Keratinocyte (primary cell): ENCODE results near the gene WDR33. TPM values are rescaled to one million over a fixed set of nuclear protein-coding genes. Genes with fewer than 3 reads are reported as not detected.

Experiments used
- DNase-seq: peaks from one replicate; pipeline ENCODE4 v3.0.0-alpha.2; 2011; ENCODE audit warnings: low read depth, missing footprints, low spot score
- FAIRE-seq: peaks from 2 replicates; lab custom pipeline; 2011; peaks lifted over from hg19 to GRCh38; lab: Jason Lieb, UNC
- H2AFZ ChIP-seq: 2 replicates; pipeline ENCODE4 v1.6.0; 2012; ENCODE audit warnings: low read length, control low read depth, inconsistent platforms; ENCODE audit not compliant: control insufficient read depth
- H3K27ac ChIP-seq: 2 replicates; pipeline ENCODE4 v1.5.1; 2011; ENCODE audit warnings: low read length; ENCODE audit not compliant: control insufficient read depth, insufficient read depth
- H3K27me3 ChIP-seq: 3 replicates; pipeline ENCODE4 v1.6.0; 2011; ENCODE audit warnings: low read length; ENCODE audit not compliant: control insufficient read depth, insufficient read depth; ENCODE audit errors: extremely low read depth
- H3K36me3 ChIP-seq, 2 experiments: 2 replicates in 1 of 2; 3 replicates in 1 of 2; pipeline ENCODE4 v1.5.1; 2011; ENCODE audit warnings: low read length in 2 of 2, mild to moderate bottlenecking in 1 of 2; ENCODE audit not compliant: control insufficient read depth in 2 of 2, insufficient read depth in 2 of 2; ENCODE audit errors: extremely low read depth in 1 of 2
- H3K4me1 ChIP-seq: 3 replicates; pipeline ENCODE4 v1.5.1; 2011; ENCODE audit warnings: low read length; ENCODE audit not compliant: control insufficient read depth, insufficient read depth; ENCODE audit errors: extremely low read depth
- H3K4me2 ChIP-seq: 3 replicates; pipeline ENCODE4 v1.6.0; 2011; ENCODE audit warnings: low read depth, low read length; ENCODE audit not compliant: control insufficient read depth, insufficient read depth; ENCODE audit errors: extremely low read depth
- H3K4me3 ChIP-seq, 3 experiments: fragments of 200-600 bp in 1 of 3; sonication (generic) in 1 of 3; 2 replicates in 2 of 3; 3 replicates in 1 of 3; pipeline ENCODE4 v1.5.1; 2011 to 2016; ENCODE audit warnings: low read length in 3 of 3, mild to moderate bottlenecking in 3 of 3, control low read depth in 2 of 3, inconsistent platforms in 1 of 3, low read depth in 1 of 3, mixed read lengths in 1 of 3, mixed run types in 1 of 3, moderate library complexity in 1 of 3; ENCODE audit not compliant: control insufficient read depth in 2 of 3, insufficient read depth in 2 of 3; ENCODE audit errors: extremely low read depth in 1 of 3
- H3K79me2 ChIP-seq: 2 replicates; pipeline ENCODE4 v1.6.0; 2012; ENCODE audit warnings: low read length; ENCODE audit not compliant: control insufficient read depth, insufficient read depth
- H3K9ac ChIP-seq: 3 replicates; pipeline ENCODE4 v1.6.0; 2011; ENCODE audit warnings: low read length; ENCODE audit not compliant: control insufficient read depth, insufficient read depth; ENCODE audit errors: extremely low read depth
- H3K9me1 ChIP-seq: 3 replicates; pipeline ENCODE4 v1.6.0; 2011; ENCODE audit warnings: low read length; ENCODE audit not compliant: control insufficient read depth, insufficient read depth; ENCODE audit errors: extremely low read depth
- H3K9me3 ChIP-seq: 2 replicates; pipeline ENCODE4 v1.5.1; 2012; ENCODE audit warnings: low read depth, low read length; ENCODE audit not compliant: control insufficient read depth
- H4K20me1 ChIP-seq: 3 replicates; pipeline ENCODE4 v1.6.0; 2011; ENCODE audit warnings: low read length; ENCODE audit not compliant: control insufficient read depth, insufficient read depth; ENCODE audit errors: extremely low read depth
- CTCF ChIP-seq, 3 experiments: IDR thresholded peaks in 1 of 3; conservative IDR thresholded peaks in 1 of 3; optimal IDR thresholded peaks in 1 of 3; 2 replicates in 2 of 3; 3 replicates in 1 of 3; pipeline versions ENCODE3 to v1.5.1; 2011; ENCODE audit warnings: low read length in 3 of 3, mild to moderate bottlenecking in 3 of 3, moderate library complexity in 2 of 3, control low read depth in 1 of 3, inconsistent platforms in 1 of 3; ENCODE audit not compliant: insufficient read depth in 2 of 3; ENCODE audit errors: extremely low read depth in 1 of 3
- EZH2 ChIP-seq: IDR thresholded peaks from one replicate; pipeline ENCODE4 v1.6.1; 2012; ENCODE audit warnings: inconsistent platforms, mild to moderate bottlenecking, low read length, moderate library complexity
- dilution Hi-C: fragments of 300-500 bp; cut with MboI; formaldehyde crosslinking; loops from one replicate; pipeline ENCODE4 v1.7.0; 2020; ENCODE audit warnings: low sequenced_read_pairs; ENCODE audit not compliant: extremely low pct_ligation_motif_present
- polyA plus RNA-seq, 5 experiments: library from polyadenylated mRNA; depleted of rRNA in 3 of 5; stranded (reverse) in 3 of 5; stranded (forward) in 1 of 5; unstranded in 1 of 5; fragments of >200 nt; gene quantifications; 1 replicate in 1 of 5; 2 replicates in 3 of 5; 3 replicates in 1 of 5; pipeline versions ENCODE4 v1.2.1 to v1.2.3, GENCODE V29; 2011 to 2012; ENCODE audit warnings: missing spikeins in 2 of 5, low read depth in 1 of 5, low replicate concordance in 1 of 5

Gene WDR33
- polyA plus RNA-seq, 1 donor (not counting 4 experiments of a cell fraction or from before 2014, with no cell fraction given), result 44.5 TPM

GRCh38 chr2:127658146-127658545 is 152.8 kb downstream of the WDR33 start:
- Histone ChIP-seq H3K4me3 (no peak overlapping the region), H3K9me1 (no peaks in the 10 kb centered on the region), H3K9ac (no peak overlapping the region), H4K20me1 (no peaks in the 10 kb centered on the region), H3K36me3 (no peaks in the 10 kb centered on the region), H3K27ac (no peak overlapping the region), H3K4me2 (no peak overlapping the region), H3K9me3 (no peaks in the 10 kb centered on the region), H3K4me1 (peaks cover 5% of the 10 kb centered on the region), H3K79me2 (no peaks in the 10 kb centered on the region), H3K27me3 (peaks cover 3% of the 10 kb centered on the region), H2AFZ (no peak overlapping the region)
- dilution Hi-C loops, result no loop called here
- no peak for TF ChIP-seq CTCF (optimal IDR thresholded peaks at IDR 0.05 in 1 of 3, IDR thresholded peaks at IDR 0.05 in 1 of 3, conservative IDR thresholded peaks at IDR 0.05 in 1 of 3; ENCODE audit: extremely low read depth in 1 of 3, insufficient read depth in 2 of 3, low read length in 3 of 3)
- no peak for TF ChIP-seq EZH2
- no peak for FAIRE-seq
- DNase-seq, result no peak

GRCh38 chr2:127657232-127657595 is 153.8 kb downstream of the WDR33 start:
- no peak for FAIRE-seq
- H3K4me1 ChIP-seq, result peaks cover 2% of the 10 kb centered on the region
- H3K27ac ChIP-seq, result no peak overlapping the region
- H3K36me3 ChIP-seq, result no peaks in the 10 kb centered on the region
- H3K79me2 ChIP-seq, result no peaks in the 10 kb centered on the region
- H3K9ac ChIP-seq, result no peak overlapping the region
- H4K20me1 ChIP-seq, result no peaks in the 10 kb centered on the region
- H2AFZ ChIP-seq, result no peak overlapping the region
- no peak overlapping the region for H3K4me2 ChIP-seq
- H3K9me3 ChIP-seq, result no peaks in the 10 kb centered on the region
- dilution Hi-C loops, result no loop called here
- DNase-seq, result no peak
- no peaks in the 10 kb centered on the region for H3K27me3 ChIP-seq
- no peak for TF ChIP-seq EZH2
- TF ChIP-seq CTCF (optimal IDR thresholded peaks at IDR 0.05 in 1 of 3, IDR thresholded peaks at IDR 0.05 in 1 of 3, conservative IDR thresholded peaks at IDR 0.05 in 1 of 3; ENCODE audit: extremely low read depth in 1 of 3, insufficient read depth in 2 of 3, low read length in 3 of 3), result no peak
- H3K4me3 ChIP-seq, result no peak overlapping the region
- no peaks in the 10 kb centered on the region for H3K9me1 ChIP-seq
